ENCODE data around the gene BHLHE40. TPM values are rescaled to one million over a fixed set of nuclear protein-coding genes. Genes with fewer than 3 reads are reported as not detected.

Gene BHLHE40
- total and polyA plus RNA-seq, 2 of the 4 experiments (the other 2 are of a cell fraction): 22.8 to 31.8 TPM

DNA sequence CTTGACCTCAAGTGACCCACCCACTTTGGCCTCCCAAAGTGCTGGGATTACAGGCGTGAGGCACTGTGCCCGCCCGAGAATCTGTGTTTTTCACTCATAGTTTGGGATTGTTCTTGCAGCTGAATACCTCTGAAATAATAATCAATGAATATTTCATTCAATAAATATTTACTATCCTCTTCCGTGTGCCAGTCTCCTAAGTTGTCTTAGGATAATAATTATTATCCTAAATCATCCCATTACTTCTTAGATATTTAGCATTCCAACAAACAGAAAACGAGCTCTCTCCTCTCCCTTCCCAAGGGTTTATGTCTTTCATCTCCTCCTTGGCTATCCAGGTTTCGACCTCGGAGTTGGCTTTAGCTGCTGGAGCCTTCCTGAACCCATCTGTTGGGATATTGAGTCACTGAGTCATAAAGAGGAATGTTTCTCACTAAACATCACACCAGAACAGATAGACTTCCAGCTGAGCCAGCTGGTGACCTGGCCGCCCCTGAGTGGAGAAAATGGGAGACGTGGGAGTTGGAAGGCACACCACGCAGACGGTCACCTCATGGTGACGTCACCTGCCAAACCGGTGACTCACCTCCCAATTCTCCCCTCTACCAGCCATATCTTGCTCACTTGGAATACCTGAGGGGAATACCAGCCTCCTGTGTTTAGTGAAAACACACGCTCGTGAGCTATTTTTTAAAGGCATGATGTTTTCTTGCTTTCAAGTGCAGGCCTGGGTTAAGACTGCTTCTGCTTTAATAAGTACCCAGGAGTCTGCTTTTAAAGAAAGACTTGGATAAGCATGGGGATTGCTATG, 43.9 kb downstream of the BHLHE40 start:
- dilution Hi-C loops (cut with HindIII; ENCODE audit: low sequenced_read_pairs, unreplicated experiment) (no loop called here), intact Hi-C loops (cut with micrococcal nuclease) (no loop called here), in situ Hi-C loops (cut with MboI; ENCODE audit: low sequenced_read_pairs) (loop anchor here (5.0 to 10.0 kb wide), 2 partner anchors 41 to 308 kb away; no protein-coding TSS in a partner anchor)
- DNase-seq: peak; percentile 100
- Histone ChIP-seq H4K5ac (ENCODE audit: low read depth, low read length) (no peak overlapping the region), H3K56ac (ENCODE audit: extremely low read depth, insufficient read depth, low read length) (peak overlapping the region; percentile 12; the same call in 1 of the 2 replicates), H3K18ac (ENCODE audit: low read depth, low read length) (no peak overlapping the region), H3K4ac (ENCODE audit: low read depth, low read length) (peak overlapping the region; percentile 70), H4K8ac (ENCODE audit: low read depth in 2 of 2, low read length in 2 of 2) (peak overlapping the region in 1 of 2 experiments; percentile 55; a peak in 2 of 4 replicates), H2BK120ac (ENCODE audit: low read depth, low read length) (peak overlapping the region; percentile 87; the same call in 1 of the 2 replicates), H3K27ac (ENCODE audit: insufficient read depth, low read length) (peak overlapping the region; percentile 50; the same call in 1 of the 2 replicates), H3K4me3 (ENCODE audit: insufficient read depth, low read depth, low read length) (no peak overlapping the region), H4K20me1 (ENCODE audit: insufficient read depth, low read length) (no peaks in the 10 kb centered on the region), H2BK20ac (ENCODE audit: low read depth, low read length) (peak overlapping the region; percentile 55; the same call in 1 of the 2 replicates), H4K91ac (ENCODE audit: insufficient read depth, low read depth, low read length) (no peak overlapping the region; the same call in 1 of the 2 replicates), H3K4me1 (ENCODE audit: control insufficient read depth, insufficient read depth, low read length) (peaks cover 10% of the 10 kb centered on the region), H3K14ac (replicated peaks; ENCODE audit: low read depth, low read length) (no peak overlapping the region), H3K36me3 (ENCODE audit: control insufficient read depth, insufficient read depth, low read length) (no peaks in the 10 kb centered on the region), H3K27me3 (ENCODE audit: control insufficient read depth, insufficient read depth, low read length) (no peaks in the 10 kb centered on the region), H2AFZ (replicated peaks; ENCODE audit: low read length, poor library complexity) (no peak overlapping the region), H3K23ac (ENCODE audit: low read depth, low read length) (no peak overlapping the region), H3K9me3 (ENCODE audit: control insufficient read depth, insufficient read depth, low read length) (no peaks in the 10 kb centered on the region), H3K4me2 (ENCODE audit: low read depth, low read length) (peak overlapping the region; percentile 2), H2AK9ac (replicated peaks; ENCODE audit: low read depth, low read length, poor library complexity) (no peak overlapping the region), H3K9ac (ENCODE audit: low read depth, low read length) (no peak overlapping the region), H3K79me1 (ENCODE audit: low read depth in 1 of 2, low read length in 2 of 2) (peaks cover 0 to 3% of the 10 kb centered on the region in 2 experiments; a peak in 1 of 4 replicates), H2BK15ac (ENCODE audit: low read depth, low read length) (no peak overlapping the region), H2AK5ac (ENCODE audit: low read depth, low read length) (peak overlapping the region; percentile 50; the same call in 1 of the 2 replicates), H2BK5ac (ENCODE audit: low read depth, low read length, poor library complexity, severe bottlenecking) (peak overlapping the region; percentile 96), H3K9me1 (ENCODE audit: insufficient read depth, low read length) (peaks cover 14% of the 10 kb centered on the region)
- no TSS peak for BruUV-seq (replicated peaks)
- WGBS, 2 experiments (ENCODE audit: extremely low coverage in 2 of 2, insufficient read length in 1 of 2): no CpG with 5 or more reads among the region's 15 CpGs
- CTCF ChIA-PET: interaction anchor here (0.6 to 1.7 kb wide), 11 partner anchors 18 to 697 kb away, joined by 3 to 11 read pairs (median 4); partner anchors contain the start of gene BHLHE40
- POLR2A ChIA-PET (ENCODE audit: unreplicated experiment): interaction anchor here (1.0 to 1.1 kb wide), 2 partner anchors 38 to 39 kb away, joined by 4 to 5 read pairs; no protein-coding TSS in a partner anchor
- peak; percentile 65 for ATAC-seq (ENCODE audit: low read depth)
- TF ChIP-seq FOS (IDR thresholded peaks at IDR 0.05; ENCODE audit: low read depth, low read length) (peak; percentile 100), MAZ (IDR thresholded peaks at IDR 0.05; ENCODE audit: borderline replicate concordance, low read depth, low read length) (peak; percentile 47; the same call in 1 of the 2 replicates), RFX5 (IDR thresholded peaks at IDR 0.05; ENCODE audit: low read depth, low read length) (no peak), MXI1 (IDR thresholded peaks at IDR 0.05; ENCODE audit: borderline replicate concordance, low read depth, low read length) (no peak), MAFK (IDR thresholded peaks at IDR 0.05; ENCODE audit: low read depth, low read length) (peak; percentile 37; the same call in 1 of the 2 replicates), CHD1 (IDR thresholded peaks at IDR 0.05; ENCODE audit: low read depth, low read length) (no peak), BHLHE40 (IDR thresholded peaks at IDR 0.05; ENCODE audit: low read depth, low read length) (peak; percentile 89), POLR2A (IDR thresholded peaks at IDR 0.05; ENCODE audit: low read depth, low read length) (no peak; the same call in none of the 2 replicates), RCOR1 (IDR thresholded peaks at IDR 0.05; ENCODE audit: insufficient replicate concordance, low read length) (peak; percentile 93), SMC3 (IDR thresholded peaks at IDR 0.05; ENCODE audit: low read depth, low read length) (no peak)
- TF ChIP-seq, protein P1, sequence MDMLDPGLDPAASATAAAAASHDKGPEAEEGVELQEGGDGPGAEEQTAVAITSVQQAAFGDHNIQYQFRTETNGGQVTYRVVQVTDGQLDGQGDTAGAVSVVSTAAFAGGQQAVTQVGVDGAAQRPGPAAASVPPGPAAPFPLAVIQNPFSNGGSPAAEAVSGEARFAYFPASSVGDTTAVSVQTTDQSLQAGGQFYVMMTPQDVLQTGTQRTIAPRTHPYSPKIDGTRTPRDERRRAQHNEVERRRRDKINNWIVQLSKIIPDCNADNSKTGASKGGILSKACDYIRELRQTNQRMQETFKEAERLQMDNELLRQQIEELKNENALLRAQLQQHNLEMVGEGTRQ (IDR thresholded peaks at IDR 0.05; ENCODE audit: low read depth, low read length): peak; percentile 14; the same call in 1 of the 2 replicates
- TF ChIP-seq, protein P2, sequence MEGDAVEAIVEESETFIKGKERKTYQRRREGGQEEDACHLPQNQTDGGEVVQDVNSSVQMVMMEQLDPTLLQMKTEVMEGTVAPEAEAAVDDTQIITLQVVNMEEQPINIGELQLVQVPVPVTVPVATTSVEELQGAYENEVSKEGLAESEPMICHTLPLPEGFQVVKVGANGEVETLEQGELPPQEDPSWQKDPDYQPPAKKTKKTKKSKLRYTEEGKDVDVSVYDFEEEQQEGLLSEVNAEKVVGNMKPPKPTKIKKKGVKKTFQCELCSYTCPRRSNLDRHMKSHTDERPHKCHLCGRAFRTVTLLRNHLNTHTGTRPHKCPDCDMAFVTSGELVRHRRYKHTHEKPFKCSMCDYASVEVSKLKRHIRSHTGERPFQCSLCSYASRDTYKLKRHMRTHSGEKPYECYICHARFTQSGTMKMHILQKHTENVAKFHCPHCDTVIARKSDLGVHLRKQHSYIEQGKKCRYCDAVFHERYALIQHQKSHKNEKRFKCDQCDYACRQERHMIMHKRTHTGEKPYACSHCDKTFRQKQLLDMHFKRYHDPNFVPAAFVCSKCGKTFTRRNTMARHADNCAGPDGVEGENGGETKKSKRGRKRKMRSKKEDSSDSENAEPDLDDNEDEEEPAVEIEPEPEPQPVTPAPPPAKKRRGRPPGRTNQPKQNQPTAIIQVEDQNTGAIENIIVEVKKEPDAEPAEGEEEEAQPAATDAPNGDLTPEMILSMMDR (conservative IDR thresholded peaks at IDR 0.05; ENCODE audit: low read depth, low read length): no peak

All from IMR-90 (cell line).